HL-60 (cell line): ENCODE data around the gene ARID1B.

Experiments used
- CTCF ChIP-seq: IDR thresholded peaks from one replicate; pipeline ENCODE4 v1.5.1; 2011; ENCODE audit warnings: low read length, control low read depth, inconsistent platforms; ENCODE audit not compliant: insufficient read depth
- GABPA ChIP-seq: IDR thresholded peaks from 2 replicates; pipeline ENCODE4 v1.6.1; 2012; ENCODE audit warnings: low read depth
- POLR2AphosphoS5 ChIP-seq: IDR thresholded peaks from 2 replicates; pipeline ENCODE4 v1.6.1; 2012; ENCODE audit warnings: low read depth
- REST ChIP-seq: IDR thresholded peaks from 2 replicates; pipeline ENCODE4 v1.6.1; 2012; ENCODE audit warnings: low read depth; ENCODE audit not compliant: insufficient replicate concordance

- TF ChIP-seq POLR2AphosphoS5, result no peak
- TF ChIP-seq CTCF, result no peak
- TF ChIP-seq REST, result no peak
- TF ChIP-seq GABPA, result no peak
These were observed 154.1 kb downstream of the ARID1B start for GRCh38 chr6:156931283-156931682.
